Left renal pelvis (tissue), 4 donors: ENCODE measurements around the gene BORCS6. TPM values are rescaled to one million over a fixed set of nuclear protein-coding genes. Genes with fewer than 3 reads are reported as not detected.

ENCODE experiments used
- DNase-seq, 4 donors: peaks; one replicate each; pipeline ENCODE4 v3.0.0-alpha.2; 2013; ENCODE audit warnings: low read depth in 4 of 4, low spot score in 3 of 4
- polyA plus RNA-seq, 4 donors: library from polyadenylated mRNA; unstranded; fragments of 120-200 nt; gene quantifications; one replicate each; pipeline ENCODE4 v1.2.1, GENCODE V29; 2013; ENCODE audit not compliant: insufficient read length in 4 of 4

Gene BORCS6
- polyA plus RNA-seq, 4 donors, result 3.0 to 5.0 (median 3.6) TPM

DNA sequence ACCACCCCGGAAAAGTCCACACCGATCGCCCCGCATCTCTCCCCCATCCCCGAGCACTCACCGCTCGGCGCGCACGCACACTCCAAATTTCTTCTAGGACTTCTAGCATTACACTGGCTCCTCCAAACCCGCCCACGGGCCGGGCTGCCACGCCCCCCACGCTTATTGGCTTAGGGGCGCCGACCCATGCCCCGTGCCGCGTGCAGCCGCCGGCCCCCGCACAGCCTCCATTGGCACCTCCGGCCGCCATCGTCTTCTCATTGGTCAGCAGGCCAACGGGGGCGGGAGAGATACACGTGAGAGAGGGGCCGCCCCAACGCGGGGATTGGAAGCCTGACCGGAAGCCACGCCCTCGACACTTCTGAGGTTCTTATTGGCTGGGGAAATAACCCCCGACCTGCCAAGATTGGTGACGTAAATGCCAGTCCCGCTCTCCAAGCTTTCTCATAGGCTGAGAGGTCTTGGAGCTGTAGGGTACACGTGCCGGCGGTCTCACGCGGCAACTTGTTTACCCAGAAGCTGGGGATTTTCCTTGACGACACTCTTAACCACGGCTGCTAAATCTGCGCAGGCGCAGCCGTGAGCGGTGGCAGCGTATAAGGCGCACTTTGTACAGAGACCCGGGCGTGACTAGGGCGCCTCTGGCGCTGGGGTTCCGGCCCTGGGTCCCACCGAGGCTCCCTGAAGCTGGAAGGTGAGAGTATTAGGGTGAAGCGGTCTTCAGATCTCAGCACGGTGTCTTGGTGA lies 33.6 kb downstream of the BORCS6 start:
- peak; percentile 99 to 100 (median 100) for DNase-seq

DNA sequence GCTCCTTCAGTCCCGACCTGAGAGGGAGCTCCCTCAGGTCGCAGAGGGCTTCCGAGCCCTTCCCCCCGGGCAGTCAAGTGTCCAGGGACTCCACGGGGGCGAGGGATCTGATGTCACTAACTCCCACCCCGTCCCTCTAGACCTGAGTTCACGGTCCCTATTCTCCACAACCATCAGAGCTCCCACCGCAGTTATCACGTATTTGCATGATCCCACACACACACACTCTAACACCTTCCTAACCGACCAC lies 34.1 kb downstream of the BORCS6 start:
- DNase-seq, result no peak

DNA sequence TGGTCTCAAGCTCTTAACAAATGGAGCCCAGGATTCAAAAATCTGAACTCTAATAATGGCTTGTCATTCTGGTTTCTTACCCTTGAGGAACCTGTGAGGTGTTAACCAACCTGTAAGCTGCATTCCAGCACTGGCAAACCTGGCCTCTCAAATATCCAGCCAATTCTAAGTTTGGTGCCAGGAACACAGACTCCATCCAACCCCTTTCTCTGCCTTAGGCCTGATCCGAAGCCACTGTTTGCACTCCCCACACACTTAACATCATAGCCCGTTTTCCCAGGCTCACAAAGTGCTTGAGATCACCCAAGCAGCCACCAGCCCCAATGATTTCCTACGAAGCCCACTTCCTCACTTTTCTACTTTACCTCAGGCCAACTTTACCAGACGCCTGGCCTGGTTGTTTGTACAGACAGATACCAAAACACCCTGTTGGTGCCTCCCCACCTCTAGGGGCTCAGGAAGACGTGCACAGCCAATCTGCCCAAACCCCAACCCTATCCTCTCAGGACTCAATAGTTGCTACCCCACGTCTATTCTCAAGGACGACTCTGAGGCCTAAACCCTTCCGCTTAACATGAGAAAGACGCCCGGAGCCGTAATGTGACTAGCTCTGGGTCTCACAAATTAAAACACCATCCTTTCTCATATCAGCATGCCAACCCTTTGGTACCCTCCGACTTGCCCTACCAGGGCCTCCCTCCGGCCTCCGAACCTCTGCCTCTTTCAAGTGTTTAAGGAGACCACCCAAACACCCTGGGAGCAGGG lies 34.6 kb downstream of the BORCS6 start:
- no peak for DNase-seq

DNA sequence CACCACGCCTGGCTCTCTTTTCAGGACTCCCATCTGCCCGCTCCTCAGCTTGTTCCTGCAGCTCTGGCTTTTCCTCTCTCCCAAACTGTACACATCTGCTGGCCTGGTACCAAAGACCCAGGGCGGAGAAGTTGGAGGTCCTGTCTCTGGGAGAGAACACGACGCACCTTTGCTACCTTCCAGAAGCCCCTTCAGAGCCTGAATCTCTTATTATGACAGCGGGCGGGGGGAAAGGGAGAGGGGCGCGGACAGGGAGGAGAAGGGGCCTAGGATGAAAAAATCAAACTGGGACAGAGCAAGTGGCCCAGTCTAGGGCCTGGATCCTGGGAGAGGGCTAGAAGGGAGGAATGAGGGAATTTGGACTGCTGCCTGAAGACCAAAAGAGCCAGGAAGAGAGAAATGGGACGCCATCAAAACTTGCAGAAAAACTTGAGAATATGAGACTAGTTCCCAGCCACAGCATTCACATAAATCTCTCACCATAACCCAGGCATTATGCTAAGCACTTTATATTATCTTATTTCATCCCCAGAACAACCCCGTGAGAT lies 35.3 kb downstream of the BORCS6 start:
- DNase-seq, result no peak

DNA sequence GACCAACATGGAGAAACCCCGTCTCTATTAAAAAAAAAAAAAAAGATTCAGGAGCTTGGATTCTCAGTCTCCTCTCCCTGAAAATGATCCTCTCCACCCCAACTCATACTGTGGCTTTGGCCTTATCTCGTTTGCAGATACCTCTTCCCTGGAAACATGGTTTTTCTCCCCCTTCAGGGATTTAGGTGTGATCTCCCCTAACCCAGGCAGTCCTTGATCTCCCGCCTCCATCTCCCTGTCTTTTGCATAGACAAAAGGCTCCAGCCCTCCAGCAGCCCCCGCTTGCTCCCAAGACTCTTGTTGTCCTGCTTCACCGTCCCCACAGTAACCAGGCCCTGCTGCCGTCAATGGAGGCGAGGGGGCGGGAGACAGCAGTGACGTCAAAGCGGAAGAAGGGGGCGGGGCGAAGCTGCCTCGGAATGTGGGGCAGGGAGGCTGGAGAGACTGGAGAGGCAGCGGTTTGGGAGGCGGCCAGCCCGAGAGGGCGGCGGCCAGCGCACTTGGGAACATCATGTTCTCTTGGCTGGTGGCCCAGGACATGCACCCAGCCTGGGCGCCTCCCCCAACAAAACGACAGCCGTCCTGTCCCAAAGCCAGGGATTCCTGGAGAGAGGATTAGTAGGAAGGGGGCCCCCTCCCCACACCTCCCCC lies 35.9 kb downstream of the BORCS6 start:
- DNase-seq, result peak; percentile 91 to 93 (median 92)

DNA sequence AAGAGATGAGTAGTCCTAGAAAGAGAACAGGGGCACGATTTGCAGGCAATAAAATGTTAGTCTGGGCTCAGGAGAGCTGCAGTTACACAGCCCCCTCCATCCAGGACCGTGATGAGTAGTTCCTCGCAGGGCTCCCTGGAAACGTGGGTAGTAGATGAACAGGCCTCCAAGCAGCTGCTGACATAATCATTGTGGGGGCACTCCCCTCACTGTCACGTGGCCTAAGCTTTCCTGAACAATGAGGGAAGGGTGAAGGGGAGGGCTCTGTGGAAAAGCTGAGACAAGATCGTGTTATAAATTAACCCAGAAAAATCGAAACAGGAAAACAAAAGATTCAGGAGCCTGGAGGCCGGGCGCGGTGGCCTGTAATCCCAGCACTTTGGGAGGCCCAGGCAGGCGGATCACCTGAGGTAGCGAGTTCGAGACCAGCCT lies 36.4 kb downstream of the BORCS6 start:
- DNase-seq, result no peak

DNA sequence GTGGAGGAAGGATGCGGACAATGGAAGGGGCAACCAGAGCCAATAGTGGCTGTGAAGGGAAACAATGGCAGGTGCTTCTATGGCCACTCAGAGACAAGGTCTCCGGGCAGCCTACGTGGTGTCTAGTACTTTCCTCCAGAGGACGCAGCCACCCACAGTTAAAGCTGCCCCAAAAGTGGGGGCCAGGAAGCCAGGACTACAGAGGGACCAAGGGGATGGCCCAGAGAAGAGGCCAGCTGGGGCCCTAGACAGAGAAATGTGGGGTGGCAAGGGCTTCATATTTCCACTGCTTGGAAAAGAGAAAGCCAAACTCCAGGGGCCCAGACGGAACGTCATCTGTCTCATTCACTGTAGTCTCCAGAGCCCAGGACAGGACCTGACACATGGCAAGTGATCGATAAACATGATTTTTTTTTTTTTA lies 36.9 kb downstream of the BORCS6 start:
- DNase-seq, result no peak

DNA sequence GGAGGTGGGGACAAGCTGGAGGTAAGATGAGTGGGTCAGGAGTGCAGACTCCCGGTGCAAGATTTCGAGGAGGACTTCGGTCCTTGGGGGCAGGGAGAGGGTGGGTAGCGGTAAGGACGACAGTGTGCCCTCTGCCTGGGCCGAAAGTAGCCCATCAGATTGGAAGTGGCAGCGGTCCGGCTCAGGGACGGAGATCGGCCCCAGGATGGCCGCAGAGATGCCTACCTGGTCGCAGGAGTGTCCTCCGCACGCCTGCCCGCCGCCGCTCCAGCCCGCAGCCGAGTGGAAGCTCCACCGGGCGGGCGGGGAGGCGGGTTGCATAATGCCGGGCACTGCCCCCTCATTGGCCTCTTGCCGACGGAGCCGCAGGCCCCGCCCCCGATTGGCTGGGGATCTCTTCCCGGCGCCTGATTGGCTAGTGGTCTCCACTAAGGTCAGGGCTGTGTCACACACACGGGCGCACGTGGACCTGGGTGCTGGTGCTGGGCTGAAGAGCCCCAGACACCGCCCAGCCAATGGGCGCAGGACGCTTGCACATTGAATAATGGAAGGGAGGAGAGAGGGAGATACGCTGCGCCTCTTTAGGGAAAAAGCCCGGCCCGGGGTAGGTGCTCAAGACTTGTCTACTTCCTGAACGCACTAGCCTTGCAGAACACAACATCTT lies 37.7 kb downstream of the BORCS6 start, which contains the start of gene PER1:
Gene PER1, minus strand, starts transcription at position 293 of the 664 bp plus-strand sequence. CDS start 1,698 bp downstream, outside the sequence.
- DNase-seq, result peak in 1 of 4 donors; percentile 81

DNA sequence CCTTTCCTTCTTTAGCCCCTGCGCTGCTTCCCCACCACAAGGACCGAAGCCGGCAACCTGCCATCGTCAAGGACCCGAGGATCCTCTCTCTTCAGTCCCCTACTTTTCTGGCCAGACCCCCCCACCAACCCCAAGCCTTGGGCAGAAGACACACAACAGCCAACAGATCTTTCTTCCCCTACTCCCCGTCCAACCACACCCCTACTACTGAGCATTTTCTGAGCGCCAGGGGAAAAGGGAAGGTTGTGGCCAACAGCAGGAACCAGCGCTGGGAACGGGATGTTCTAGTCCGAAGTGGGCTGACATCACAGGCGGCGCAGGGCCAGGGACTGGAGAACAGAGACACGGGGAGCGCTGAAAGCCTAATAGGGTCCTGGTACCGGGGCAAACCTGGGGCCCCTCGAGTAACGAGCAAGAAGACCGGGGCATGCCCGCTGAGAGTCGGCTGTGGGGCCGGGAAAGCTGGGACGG lies 38.3 kb downstream of the BORCS6 start:
- DNase-seq, result no peak

DNA sequence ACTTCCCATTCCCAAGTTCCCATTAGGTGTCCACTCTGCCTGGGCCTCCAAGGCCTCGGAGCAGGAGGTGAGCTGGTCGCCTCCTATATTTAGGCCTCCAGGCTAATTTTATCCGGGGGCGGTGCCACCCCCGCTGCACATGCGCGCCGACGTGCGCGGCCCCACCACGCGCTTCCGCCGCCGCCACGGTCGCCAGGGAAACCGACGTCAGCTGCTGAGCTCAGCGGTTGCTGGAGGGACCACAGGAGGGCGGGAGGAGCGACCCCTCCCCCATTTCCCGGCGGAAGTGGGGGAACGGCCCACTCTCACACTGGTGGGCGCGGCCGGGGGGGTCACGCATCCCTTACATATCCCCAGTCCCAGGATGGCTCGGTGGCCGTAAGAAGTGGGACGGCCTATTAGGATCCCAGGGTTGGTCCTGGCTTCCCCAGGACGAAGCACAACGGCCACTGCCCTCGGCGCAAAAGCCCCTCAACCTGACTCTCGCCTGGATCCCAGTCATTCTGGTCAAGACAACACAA lies 38.8 kb downstream of the BORCS6 start:
- peak in 2 of 4 donors; percentile 82 to 86 for DNase-seq

DNA sequence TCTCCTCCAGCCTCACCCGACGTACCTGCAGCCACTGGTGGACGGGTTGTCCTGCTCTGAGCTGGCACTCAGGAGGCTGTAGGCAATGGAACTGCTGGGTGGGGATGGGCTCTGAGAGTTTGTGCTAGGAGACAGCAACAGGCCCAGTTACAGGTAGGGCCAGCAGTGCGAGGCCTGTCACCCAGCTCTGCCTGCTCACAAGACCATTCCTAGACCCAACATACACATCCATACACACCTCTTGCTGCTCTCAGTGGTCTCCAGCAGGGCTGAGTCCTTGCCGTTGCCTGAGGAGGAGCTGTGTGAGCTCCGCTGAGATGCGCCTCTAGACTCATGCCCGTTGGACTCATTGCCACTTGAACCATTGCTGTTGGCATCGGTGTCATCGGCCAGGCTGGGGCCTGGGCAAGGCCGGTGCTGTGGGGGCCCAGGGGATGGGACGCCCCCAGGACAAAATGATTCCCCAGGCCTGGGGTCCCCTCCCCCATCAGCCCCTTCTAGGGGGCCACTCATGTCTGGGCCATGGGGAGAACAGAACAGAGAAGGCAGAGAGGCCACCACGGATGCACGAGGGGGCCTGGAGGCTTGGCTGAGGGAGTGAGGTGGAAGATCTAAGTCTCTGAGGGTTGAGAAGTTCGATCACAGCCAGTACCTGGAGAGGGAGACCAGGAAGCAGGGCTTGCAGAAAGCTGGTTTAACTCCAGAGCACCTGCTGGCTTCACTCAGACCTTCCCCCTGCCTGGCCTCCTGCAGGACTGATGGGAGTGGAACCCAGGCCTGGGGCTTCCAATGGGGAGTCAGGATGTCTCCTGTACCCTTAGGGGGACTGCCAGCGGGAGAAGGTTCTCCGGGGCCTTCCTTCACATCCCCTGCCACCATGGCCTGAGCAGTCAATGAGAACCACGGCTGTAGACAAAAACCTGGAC lies 39.5 kb downstream of the BORCS6 start:
- DNase-seq, result no peak

DNA sequence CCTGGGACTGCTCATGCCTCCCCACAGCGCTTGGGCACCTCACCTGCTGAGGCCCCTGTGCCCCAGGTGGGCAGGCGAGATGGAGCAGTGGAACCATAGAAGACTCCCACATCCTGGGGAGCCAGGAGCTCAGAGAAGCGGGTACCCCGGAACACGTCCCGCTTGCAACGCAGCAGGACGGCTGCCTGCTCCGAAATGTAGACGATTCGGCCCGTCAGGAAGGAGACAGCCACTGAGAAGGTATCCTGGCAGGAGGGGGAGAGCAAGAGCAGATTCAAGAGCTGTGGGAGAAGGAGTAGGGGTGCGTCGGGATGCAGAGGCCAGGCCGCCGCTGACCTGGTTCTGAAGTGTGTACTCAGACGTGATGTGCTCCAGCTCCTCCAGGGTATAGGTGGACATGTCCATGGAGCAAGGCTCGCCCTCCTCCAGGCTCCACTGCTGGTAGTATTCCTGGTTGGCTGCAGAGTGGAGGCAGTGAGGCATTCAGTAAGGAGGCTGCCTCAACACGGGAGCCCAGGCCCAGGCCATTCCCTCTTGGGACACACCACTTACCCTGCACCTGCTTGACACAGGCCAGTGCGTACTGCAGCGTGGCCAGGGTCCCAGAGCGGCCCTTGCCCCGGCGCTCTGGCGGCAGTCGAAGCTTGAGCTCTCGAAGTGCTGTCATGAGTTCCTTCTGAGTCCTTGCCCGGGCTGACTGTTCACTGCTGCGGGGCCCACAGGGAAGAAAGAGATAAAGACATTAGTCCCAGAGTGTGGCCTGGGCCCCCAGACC lies 40.4 kb downstream of the BORCS6 start:
- DNase-seq, result no peak

DNA sequence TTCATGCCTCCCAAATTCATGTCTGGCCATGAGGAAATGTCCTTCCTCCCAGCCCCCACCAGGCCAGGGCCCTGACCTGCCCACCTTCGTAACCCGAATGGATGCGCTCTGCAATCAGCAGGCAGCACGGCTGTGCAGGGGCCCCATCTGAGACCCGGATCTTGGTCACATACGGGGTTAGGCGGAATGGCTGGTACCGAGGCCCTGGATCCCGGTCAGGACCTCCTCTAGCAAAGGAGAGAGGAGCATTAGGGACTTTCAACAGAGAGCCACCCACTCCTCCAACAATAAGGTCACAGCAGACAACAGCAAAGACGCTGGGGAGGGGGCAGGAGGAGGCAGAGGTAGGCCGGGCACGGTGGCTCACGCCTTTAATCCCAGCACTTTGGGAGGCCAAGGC lies 41.4 kb downstream of the BORCS6 start:
- no peak for DNase-seq

DNA sequence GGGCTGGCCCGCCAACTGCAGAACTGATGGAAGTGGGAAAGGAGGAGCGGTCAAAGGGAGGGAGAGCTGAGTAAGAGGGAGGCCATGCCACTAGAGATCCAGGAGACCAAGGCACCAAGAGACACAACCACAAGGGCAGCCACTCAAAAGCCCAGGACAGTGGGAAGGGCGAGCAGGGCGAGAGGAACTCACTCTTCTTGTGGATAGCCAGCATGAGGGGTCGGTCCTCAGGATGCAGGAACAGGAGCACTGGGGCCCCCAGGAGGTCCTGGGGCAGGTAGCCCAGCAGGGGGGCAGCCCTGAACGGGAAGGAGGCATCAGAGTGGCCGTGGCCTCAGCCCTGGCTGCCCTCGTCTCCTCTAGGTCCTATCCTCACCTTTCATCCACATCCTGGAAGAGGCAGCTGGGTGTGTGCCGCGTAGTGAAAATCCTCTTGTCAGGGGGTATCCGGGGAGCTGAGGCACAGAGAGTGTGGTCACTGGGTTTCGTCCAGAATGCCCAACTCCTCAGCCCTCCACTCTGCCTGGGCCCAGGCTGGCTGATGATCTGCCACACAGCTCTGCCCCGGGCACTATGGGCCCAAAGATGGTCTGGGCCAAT lies 42.1 kb downstream of the BORCS6 start:
- DNase-seq, result no peak

DNA sequence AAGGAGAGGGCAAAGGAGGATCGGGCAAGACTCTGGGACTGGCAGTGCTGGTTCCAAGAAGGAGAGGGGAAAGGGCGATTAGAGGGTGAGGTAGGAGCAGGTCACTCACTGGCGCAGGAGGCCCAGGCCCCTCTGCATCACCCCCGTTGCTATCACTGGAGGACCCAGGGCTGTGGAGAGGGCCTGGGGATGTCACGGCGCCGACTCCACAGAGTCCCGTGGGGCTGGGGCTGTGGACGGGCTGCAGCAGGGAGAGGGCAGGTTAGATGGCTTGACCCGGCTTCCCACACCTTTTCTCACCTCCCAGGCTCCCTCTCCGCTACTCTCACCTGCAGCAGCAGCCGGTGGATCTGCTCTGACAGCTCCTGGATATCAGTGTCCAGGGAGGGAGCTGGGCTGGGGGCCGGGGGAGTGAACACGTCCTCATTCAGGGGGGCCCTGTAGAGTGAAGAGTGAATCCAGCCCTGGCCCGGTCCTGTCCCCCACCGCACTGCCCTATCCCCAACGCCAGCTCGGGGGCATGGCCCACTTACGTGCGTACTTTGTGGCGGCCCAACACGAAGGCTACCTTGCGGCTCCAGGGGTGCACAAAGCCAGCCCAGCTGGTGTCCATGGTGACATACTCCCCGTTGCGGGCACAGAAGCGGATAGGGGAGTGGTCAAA lies 42.7 kb downstream of the BORCS6 start:
- no peak for DNase-seq

DNA sequence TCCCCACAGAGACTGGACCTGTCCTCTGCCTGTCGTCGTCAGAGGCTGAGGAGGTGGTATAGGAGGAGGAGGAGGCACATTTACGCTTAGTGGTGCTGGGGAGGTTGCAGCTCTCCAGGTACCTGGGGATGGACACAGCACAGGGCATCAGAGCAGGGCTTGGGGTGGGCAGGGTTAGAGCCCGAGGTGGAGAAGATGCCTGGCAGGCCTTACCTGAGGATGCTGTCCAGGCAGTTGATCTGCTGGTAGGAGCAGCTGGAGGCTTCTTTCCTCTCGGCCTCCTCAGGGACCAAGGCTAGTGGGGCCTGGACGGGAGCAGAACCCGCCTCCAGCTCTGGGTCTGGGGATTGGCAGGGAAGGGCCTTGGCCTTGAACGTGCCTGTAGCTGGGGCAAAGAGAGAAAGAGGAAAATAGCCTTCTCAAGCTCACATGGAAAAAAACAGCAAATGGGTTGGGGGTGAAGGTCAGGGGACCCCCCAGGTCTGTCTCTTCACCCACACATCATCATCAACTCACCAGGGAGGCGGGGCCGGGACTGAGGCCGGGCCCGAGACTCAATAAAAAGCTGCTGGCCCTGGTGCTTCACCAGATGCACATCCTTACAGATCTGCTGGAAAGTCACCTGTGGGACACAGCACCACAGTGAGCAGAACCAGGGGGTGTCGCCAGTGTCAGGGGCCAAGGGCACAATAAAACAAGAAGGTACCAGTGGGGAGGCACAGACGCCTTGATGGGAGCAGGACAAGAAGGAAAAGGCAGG lies 43.4 kb downstream of the BORCS6 start:
- no peak for DNase-seq

DNA sequence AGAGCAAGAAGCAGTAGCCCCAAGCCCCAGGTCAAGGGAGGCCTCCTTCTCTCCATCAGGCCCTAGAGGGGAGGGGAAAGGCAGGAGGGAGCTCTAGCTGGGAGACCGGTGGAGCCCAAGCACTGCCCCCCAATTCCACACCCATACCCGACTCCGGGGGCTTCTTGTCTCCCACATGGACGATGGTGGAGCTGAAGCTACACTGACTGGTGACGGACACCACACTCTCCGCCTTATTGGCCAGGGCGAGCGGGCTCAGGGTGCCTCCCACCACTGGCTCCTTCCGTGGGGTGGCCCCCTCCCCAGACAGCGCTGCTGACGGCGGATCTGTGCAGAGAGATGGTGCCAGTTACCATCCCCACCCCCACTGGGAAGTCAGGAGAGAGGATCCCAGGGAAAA lies 44.2 kb downstream of the BORCS6 start:
- DNase-seq, result no peak
